VCaP (cell line): ENCODE results near the gene POLR1E.

Experiments used
- H3K27ac ChIP-seq: fragments of 450-650 bp; 2 replicates; pipeline ENCODE4 v1.5.1; 2017
- TF ChIP-seq, protein P1 (sequence below): fragments of 450-650 bp; conservative IDR thresholded peaks from 2 replicates; pipeline ENCODE4 v1.5.1; 2017; ENCODE audit warnings: mild to moderate bottlenecking, moderate library complexity

Gene POLR1E

DNA sequence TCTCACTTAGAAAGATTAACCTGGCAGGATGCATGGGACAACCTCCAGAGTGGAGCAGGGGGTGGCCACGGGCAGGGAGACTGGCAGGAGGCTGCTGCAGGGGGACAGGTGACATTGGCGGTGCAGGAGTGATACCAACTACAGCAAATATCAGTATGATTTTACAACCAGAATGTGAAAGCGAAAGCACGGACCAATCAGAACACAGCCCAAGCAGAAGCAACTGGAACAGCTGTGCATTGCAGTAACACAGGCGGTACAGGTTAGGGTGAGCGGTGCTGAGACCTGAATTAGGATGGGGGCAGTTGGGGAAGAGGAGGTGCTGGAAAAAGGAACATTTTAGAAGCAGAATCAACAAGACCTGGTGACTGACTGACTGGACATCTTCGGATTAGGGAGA is 29.3 kb downstream of the POLR1E start:
- peak overlapping the region; percentile 90 for H3K27ac ChIP-seq
- TF ChIP-seq, protein P1, sequence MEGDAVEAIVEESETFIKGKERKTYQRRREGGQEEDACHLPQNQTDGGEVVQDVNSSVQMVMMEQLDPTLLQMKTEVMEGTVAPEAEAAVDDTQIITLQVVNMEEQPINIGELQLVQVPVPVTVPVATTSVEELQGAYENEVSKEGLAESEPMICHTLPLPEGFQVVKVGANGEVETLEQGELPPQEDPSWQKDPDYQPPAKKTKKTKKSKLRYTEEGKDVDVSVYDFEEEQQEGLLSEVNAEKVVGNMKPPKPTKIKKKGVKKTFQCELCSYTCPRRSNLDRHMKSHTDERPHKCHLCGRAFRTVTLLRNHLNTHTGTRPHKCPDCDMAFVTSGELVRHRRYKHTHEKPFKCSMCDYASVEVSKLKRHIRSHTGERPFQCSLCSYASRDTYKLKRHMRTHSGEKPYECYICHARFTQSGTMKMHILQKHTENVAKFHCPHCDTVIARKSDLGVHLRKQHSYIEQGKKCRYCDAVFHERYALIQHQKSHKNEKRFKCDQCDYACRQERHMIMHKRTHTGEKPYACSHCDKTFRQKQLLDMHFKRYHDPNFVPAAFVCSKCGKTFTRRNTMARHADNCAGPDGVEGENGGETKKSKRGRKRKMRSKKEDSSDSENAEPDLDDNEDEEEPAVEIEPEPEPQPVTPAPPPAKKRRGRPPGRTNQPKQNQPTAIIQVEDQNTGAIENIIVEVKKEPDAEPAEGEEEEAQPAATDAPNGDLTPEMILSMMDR: no peak

DNA sequence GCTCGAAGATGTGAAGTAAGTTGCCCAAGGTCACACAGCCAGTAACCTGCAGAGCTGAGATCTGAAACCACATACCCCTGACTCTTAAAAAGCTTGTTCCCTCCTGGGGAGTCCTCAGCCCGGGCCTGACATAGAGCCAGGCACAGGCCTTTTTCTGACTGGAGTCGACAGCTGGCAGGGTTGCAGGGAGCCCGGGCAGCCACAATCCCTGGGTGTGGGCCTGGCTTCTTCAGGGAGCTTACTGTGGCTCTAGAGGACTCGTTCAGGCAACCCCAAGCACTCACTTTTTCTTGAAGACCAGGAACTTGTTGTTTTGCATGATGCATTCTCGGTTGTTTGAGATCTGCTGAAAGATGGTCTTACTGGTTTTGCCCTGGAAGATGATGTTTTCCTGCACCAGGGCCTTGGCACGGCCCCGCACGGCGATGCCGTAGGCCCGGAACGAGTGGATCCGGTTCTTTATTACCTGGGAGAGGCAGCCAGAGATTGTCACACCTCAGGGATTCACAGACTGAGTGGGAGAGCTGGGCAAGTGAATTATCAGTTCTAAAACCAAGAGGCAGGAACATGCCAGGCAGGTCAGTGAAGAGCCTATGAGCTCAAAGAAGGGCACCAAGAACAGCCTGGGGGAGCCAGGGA is 30.0 kb downstream of the POLR1E start:
- TF ChIP-seq, protein P1: no peak
- H3K27ac ChIP-seq: peak overlapping the region; percentile 90

DNA sequence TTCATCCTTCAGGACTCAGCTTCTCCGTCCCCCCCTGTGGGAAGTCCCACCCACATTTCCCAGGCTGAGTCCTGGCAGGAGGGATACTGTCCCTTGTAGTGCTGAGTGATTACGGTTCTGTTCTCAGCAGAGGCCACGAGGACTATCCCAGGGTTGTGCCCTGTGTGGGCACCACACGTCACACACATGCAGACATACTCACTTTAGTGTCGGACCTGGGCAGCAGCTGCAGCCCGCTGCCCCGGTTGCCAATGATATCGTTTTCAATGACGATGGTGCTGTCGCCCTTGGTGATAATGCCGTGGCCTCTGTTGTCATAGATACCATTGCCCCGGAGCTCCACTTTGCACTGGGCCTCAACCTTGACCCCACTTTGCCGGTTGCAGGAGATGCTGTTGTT is 32.2 kb downstream of the POLR1E start:
- TF ChIP-seq, protein P1: no peak
- H3K27ac ChIP-seq: peak overlapping the region; percentile 90; the same call in 1 of the 2 replicates

DNA sequence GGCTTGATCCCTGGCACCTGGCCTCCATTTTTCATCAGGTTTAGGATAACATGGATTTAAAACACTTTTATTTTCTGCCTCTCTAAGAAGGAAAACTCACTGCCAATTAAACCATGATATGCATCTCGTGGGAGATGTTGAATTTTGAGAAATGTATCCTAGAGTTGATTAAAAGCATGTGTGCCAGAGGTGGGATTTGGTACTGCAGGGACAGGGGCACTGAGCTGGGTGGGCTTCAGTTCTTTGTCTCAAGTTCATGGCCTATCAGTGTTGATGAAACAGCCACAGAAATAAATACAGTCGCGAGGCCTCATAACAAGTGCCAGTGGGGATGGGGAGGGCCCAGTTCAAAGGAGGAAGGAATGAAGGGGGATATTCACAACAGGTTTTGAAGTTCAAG is 34.9 kb downstream of the POLR1E start:
- TF ChIP-seq, protein P1: no peak
- H3K27ac ChIP-seq: no peak overlapping the region

DNA sequence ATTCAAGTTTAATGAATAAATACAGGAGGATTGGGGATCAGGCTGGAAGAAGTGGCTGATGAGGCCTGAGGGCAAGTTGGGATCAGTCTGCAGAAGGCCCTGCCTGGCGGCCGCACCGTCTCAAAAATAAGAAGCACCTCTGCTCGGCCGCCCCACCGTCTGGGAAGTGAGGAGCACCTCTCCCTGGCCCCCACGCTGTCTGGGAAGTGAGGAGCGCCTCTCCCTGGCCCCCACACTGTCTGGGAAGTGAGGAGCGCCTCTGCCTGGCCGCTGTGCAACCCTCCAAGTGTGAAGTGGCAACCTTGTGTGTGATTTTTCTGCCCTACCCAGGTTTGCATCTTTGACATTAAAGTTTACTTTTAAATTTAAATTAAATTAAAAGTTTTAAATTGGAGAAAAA is 35.4 kb downstream of the POLR1E start:
- TF ChIP-seq, protein P1: no peak
- H3K27ac ChIP-seq: no peak overlapping the region

DNA sequence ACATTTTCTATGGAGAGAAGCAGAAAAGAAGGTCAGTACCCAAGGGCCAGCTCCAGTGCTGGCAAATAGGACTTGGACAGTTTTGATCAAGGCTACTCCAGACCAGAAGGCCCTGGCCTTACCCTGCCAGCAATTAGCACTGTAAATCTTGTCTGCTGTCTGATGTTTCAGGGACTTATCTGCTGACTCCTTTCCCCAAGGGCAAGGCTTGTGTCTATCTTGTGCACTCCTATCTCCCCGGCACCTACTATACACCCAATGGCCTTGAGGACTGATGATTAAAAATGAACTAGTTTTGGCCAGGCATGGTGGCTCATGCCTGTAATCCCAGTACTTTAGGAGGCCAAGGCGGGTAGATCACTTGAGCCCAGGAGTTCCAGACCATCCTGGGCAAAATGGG is 37.2 kb downstream of the POLR1E start:
- TF ChIP-seq, protein P1: no peak

DNA sequence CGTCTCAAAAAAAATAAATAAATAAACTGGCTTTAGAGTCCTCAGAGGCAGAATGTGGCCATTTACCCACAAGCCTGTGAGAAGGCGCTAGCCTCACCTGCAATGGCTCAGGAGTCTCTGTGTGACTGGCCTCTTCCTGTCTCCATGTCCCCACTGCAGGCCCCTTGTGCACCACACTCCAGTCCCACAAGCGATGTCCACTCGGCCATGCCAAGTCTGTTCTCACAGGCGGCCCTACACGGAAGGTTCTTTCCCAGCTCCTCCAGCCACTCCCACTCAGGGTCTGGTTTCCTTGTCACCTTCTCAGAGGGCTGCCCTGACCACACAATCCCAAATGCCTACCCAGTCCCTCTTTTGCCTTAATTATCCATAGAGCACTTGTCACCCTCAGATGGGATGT is 38.2 kb downstream of the POLR1E start:
- TF ChIP-seq, protein P1: no peak
- no peak overlapping the region for H3K27ac ChIP-seq

More for the DNA sequence above, 37.2 kb downstream of the POLR1E start:
- H3K27ac ChIP-seq: no peak overlapping the region
